Fibroblast of peridontal ligament (primary cell): ENCODE results near the gene USP3.
"Not testable (repeated sequence)": the region's sequence is repeated elsewhere in the genome, so short reads cannot be mapped to it uniquely, and the experiment has no call there.

Source experiments
- DNase-seq: peaks from one replicate; pipeline ENCODE4 v3.0.0-alpha.2; 2010; ENCODE audit errors: extremely low read depth

Gene USP3

DNA sequence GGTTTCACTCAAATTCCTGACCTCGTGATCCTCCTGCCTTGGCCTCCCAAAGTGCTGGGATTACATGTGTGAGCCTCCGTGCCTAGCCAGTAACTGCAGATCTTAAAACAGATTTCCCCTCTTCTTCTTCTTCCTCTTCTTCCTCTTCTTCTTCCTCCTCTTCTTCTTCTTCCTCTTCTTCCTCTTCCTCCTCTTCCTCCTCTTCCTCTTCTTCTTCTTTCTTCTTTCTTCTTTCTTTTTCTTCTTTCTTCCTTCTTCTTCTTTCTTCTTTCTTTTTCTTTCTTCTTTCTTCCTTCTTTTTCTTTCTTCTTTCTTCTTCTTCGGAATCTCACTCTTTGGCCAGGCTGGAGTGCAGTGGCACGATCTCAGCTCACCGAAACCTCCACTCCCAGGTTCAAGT is 7.8 kb downstream of the USP3 start:
- DNase-seq = no peak

DNA sequence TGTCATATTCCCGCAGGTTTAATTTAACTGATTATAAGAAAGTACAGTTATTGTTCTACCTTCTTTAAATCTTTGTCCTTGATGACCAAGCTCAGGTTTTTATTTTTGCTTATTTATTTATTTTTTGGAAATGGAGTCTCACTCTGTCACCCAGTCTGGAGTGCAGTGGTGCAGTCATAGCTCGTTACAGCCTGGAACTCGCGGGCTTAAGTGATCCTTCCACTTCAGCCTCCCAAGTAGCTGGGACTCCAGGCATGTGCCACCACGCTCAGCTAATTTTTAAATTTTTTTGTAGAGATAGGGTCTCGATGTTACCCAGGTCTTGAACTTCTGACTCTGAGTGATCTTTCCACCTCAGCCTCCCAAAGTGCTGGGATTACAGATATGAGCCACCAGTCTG is 8.9 kb downstream of the USP3 start:
- DNase-seq = no peak

DNA sequence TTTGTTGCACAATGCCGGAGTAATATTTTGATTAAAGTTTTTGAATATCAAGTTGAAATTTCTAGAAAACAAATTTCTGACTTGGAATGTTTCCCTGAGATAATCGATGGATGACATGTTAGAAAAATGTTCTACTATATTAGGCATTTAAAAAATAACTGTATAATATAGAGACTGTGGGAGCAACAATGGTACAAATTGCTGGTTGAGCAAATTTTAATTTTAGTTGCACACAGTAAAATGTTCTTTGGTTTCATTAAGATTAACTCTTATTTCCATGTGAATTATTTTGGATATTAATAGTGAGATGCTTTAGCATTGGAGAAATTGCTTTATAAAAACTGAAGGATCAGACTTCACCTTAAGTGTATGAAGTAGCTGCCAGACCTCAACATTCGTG is 9.3 kb downstream of the USP3 start:
- DNase-seq = no peak

- DNase-seq = peak; percentile 84
Measured at GRCh38 chr15:63514531-63514943, 10.1 kb downstream of the USP3 start.

DNA sequence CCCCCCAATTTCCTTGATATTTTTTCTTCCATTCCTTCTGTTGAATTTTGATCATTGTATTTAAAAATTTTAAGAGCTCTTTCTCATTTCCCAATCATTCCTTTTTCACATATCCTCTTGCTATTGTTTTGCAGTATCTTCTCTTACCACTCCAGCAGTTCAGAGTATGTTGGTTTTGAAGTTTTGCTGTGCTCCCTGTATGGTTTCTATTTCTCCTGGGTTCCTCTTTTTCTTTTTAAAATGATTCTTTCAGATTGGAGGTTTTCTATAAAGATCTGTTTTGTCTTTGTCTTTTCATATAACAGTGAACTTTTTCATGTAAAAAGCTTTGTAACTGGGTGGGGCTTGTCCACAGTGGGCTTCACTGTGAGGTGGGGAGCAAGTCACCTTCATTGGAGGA is 12.8 kb downstream of the USP3 start:
- DNase-seq = no peak

DNA sequence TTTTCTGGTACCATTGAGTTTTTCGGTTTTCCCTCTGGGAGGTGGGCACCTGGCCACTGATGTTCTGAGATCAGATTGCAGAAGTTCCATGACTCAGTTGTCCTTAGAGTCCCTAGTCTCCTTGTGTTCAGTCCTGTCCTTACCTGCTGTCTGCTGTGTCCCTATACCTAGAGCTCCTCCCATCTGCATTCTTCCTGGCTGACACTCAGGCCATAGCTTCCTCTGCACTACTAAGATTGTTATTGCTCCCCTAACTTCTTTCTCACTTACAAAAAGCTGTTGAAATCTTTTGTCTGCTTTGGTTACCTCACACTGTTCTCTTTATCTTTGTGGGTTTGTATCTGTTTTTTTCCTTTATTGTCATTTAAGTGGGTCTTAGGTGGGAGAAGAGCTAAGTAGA is 13.2 kb downstream of the USP3 start:
- DNase-seq = no peak

GRCh38 chr15:63519041-63519440 is 14.6 kb downstream of the USP3 start:
- no peak for DNase-seq

DNA sequence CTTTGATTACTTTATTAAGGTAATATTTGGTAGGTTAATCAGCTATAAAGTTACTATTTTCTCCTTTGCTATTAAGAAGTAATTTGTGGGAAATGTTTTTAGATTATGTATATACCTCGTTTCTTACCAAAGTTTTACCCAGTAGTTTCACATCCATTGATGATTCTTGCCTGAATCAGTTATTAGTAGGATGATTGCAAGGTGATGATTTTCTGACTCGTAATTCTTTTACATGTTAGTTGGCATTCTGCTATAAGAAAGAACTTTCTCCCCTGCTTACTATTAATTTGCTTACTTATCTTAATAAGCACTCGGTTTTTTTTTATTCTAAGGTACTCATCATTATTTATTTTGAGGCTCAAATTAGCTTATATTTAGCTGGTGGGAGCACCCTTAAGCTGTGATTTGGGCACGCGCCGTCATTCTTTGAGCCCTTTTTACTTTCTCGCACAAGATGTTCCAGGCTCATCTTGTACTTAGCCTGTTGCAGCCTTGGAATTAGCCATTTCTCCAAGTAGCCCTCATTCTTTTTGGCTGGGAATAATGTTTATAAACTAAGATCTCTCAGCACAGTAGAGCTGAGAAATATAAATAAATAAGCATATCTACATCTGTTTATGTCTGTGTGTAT is 15.3 kb downstream of the USP3 start:
- DNase-seq = no peak

DNA sequence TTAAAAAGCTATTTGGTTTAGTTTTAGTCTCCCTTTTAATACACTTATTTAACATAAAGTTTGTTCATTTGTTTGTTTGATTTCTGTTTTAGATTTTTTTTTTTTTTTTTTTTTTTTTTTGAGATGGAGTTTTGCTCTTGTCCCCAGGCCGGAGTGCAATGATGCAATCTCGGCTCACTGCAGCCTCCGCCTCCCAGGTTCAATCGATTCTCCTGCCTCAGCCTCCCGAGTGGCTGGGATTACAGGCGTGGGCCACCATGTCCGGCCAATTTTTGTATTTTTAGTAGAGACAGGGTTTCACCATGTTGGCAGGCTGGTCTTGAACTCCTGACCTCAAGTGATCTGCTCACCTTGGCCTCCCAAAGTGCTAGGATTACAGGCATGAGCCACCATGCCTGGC is 16.1 kb downstream of the USP3 start:
- DNase-seq = not testable (repeated sequence)

GRCh38 chr15:63522225-63522578 is 17.8 kb downstream of the USP3 start:
- DNase-seq = no peak

DNA sequence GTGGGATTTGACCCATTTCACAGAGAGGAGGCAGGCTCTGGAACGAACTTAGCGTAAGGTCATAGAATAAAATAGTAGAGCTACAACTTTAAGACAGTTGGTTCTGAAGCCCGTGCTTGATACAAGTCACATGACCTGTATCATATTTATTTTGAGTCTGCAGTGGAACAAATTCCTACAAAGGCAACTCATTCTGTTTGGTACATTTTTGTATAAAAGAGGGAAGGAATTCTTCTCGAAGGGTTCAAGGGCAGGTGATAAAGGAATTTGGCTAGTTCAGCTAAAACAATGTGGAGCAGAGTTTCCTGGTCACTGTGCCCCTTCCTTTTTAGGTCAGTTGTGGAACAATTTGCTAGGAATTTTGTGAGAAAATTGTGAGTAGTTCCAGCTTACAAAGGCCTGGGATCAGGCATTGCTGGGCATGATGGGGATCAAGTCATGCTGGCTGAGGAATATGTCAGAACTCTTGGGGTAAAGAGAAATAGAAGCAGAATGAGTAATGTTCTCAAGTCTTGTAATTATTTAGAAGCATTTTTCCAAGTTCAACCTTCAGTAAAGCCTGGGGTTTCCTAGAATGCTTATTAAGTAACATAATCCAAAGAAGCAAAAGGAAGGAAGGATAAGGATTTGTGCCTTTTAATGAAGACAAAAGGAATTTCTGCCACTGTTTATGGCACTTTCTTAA is 19.1 kb downstream of the USP3 start:
- DNase-seq = peak; percentile 69

GRCh38 chr15:63524316-63525015 is 20.1 kb downstream of the USP3 start:
- no peak for DNase-seq

DNA sequence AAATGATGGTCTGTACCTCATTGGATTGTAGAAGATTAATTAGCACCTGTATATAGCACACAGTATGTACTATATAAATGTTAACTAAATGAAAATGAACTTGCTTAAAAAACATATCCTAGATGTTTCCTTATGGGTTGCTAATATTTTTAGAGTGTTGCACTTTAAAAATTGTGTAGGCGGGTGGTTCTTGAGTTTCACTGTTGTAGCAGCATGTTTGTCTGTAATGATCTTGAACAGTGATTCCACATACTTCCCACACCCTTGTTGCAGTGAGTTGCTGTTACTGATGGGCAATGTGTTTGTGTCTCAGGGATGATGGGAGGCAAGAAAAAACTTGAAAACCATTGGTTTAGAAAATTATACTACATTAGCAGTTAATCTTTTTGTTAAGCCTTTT is 22.0 kb downstream of the USP3 start:
- no peak for DNase-seq

DNA sequence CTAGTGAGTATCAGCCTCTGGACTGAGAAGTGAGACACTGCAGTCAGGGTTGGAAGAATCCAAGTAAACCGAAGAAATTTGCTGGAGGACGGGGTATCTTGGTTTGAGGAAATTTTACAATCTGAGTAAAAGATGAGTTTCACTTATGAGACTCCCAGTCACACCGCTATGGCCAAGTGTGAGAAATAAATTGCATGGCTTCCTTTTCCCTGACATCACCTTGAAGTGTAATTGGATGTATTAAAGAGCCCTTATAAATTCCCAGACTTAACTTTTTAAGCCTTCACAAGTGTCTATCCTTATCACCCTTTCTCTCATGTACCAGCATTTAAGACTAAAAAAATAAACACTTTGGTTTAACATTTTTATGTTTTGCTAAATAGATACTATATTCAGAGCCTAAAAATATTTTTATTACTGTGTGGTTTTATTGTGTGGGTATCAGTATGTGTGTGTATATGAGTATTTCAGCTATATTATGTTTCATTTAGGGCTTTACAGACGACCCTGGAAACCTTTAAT is 23.8 kb downstream of the USP3 start:
- DNase-seq = no peak

- DNase-seq = no peak
Measured at GRCh38 chr15:63530235-63530634, 25.8 kb downstream of the USP3 start.

- no peak for DNase-seq
Measured at GRCh38 chr15:63530752-63531299, 26.4 kb downstream of the USP3 start.

DNA sequence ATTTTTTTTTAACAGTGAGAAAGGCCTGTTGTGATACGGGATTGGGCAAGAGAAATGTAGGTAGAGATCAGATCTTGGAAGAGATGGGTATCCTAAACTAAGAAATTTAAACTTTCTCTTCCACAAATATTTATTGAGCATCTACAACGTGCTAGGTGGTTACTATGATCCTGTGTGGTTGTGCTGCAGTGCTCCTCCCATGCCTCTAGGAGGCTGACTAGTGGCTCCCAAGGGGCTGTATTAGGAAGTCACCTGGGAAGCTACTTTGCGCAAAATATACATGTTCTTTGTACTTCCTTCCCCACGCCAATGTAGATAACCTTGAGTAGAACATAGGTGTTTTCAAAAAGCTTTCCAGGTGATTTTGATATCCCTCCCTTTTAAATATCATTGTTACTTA is 27.2 kb downstream of the USP3 start:
- no peak for DNase-seq

DNA sequence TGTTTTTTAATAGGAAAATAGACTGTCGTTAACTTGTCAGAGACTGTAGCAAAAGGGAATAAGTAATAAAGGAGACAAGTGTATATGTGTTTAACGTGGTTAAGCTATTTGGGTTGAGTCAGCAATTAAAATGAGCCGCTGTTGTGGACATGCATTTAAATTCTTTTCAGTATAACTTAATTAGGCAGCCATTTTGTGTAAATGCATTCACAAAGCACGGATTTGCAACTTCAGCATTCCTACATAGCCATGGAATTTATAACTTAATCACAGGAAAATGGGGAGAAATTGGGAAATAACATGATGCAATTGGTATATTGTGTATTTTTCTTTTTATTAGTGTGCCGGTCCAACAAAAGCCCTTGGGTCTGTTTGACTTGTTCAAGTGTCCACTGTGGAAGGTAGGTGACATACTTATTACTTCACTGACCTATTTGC is 27.9 kb downstream of the USP3 start:
- peak; percentile 46 for DNase-seq

DNA sequence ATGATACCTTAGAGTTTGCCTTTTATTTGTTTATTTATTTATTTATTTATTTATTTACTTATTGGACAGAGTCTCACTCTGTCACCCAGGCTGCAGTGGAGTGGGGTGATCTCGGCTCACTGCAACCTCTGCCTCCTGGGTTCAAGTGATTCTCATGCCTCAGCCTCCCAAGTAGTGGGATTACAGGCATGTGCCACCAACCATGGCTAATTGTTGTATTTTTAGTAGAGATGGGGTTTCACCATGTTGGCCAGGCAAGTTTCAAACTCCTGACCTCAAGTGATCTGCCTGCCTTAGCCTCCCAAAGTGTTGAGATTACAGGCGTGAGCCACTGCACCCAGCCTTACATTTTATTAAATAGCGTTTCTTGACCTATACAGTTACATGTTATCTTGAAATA is 30.5 kb downstream of the USP3 start:
- not testable (repeated sequence) for DNase-seq

- DNase-seq = no peak
Measured at GRCh38 chr15:63535689-63536088, 31.3 kb downstream of the USP3 start.

DNA sequence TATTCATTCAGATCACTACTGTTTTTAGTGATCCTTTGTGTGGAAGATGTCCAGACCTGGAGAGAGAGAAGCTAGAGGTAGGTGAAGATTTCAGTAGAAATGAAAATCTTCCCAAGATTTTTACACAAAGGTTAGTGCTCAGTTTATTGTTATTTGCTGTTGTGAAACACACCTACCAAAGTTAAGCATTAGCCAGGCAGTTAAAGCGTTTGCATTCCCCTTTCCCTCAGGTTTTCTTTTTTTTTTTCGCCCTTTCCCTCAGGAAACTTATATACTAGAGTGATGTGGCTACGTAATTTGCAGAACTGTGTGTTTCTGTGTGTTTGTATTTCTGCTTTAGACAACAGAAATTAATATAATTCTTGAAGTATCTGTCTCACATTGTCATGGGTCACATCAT is 34.5 kb downstream of the USP3 start:
- DNase-seq = no peak

GRCh38 chr15:63539521-63539920 is 35.1 kb downstream of the USP3 start:
- DNase-seq = no peak

GRCh38 chr15:63539998-63540397 is 35.6 kb downstream of the USP3 start:
- DNase-seq = no peak
